Stimulated activated naive CD8-positive, alpha-beta T cell treated with anti-CD3 and anti-CD28 coated beads, Interleukin-15, amount 100 ng/mL, for 72 hours (primary cell): ENCODE measurements around the gene ABHD3.
"Not testable (repeated sequence)": the region's sequence is repeated elsewhere in the genome, so short reads cannot be mapped to it uniquely, and the experiment has no call there.

Experiments used
- ATAC-seq: fragments of 150-1000 bp; cut with Tn5 transposase; 2 replicates; pipeline ENCODE4 v1.10.0; 2021; ENCODE audit warnings: mild to moderate bottlenecking, moderate library complexity
- DNase-seq, 2 donors: peaks; one replicate each; pipeline ENCODE4 v3.0.0; 2021 to 2022
- H3K27ac Mint-ChIP-seq, 2 donors: one replicate each; pipeline ENCODE4 v1.8.0; 2022; ENCODE audit warnings: mild to moderate bottlenecking in 2 of 2, mixed read lengths in 2 of 2, moderate library complexity in 2 of 2
- H3K27me3 Mint-ChIP-seq: one replicate; pipeline ENCODE4 v1.8.0; 2022; ENCODE audit warnings: mixed read lengths
- H3K4me1 Mint-ChIP-seq: one replicate; pipeline ENCODE4 v1.8.0; 2022; ENCODE audit warnings: mild to moderate bottlenecking, mixed read lengths
- H3K4me3 Mint-ChIP-seq, 2 donors: one replicate each; pipeline ENCODE4 v1.8.0; 2022; ENCODE audit warnings: mild to moderate bottlenecking in 2 of 2, mixed read lengths in 2 of 2, moderate library complexity in 1 of 2
- H3K9me3 Mint-ChIP-seq, 2 donors: one replicate each; pipeline ENCODE4 v1.8.0; 2022; ENCODE audit warnings: mixed read lengths in 2 of 2

ABHD3 gene

DNA sequence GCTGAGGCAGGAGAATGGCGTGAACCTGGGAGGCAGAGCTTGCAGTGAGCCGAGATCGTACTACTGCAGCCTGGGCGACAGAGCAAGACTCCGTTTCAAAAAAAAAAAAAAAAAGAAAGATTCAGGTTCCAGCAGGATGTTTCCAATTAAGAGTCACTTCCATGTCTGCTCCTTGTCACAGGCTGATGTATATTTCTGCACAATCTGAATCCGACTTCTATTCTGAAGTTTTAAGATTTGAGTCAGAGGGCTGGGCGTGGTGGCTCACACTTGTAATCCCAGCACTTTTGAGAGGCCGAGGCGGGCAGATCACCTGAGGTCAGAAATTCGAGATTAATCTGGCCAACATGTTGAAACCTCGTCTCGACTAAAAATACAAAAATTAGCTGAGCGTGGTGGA is 67.8 kb downstream of the ABHD3 start:
- ATAC-seq (no peak), DNase-seq (no peak)
- no peaks in the 10 kb centered on the region for H3K27me3 Mint-ChIP-seq
- no peaks in the 10 kb centered on the region for H3K9me3 Mint-ChIP-seq
- no peak overlapping the region for H3K27ac Mint-ChIP-seq
- peaks cover 11% of the 10 kb centered on the region for H3K4me1 Mint-ChIP-seq
- H3K4me3 Mint-ChIP-seq = no peak overlapping the region

DNA sequence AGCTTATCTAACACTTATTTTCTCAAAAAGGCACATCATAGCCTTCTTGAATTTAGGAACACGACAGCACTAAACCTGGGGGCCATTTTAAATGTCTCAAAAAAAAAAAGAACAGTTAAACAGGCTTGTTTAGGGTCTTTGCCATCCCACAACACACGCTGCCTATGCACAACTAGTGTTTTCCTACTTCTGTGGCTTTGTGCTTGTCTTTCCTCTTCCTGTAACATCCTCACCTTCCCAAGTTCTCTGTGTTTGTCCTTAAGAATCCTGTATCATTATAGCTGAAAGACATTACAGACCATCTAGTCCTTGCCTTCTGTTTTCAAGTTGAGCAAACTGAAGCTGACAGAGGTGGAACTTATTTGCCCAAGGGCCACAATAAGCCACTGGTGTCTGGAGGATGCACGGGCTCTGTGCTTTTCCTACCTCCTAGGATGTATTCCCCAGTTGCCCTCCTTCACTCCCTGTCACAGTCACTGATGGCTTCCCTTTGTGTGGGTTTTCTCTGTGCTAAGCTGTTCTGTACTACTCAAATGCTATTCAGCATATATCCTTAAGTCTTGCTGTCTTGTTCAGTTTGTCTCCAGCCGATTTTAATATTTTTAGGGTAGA is 69.9 kb downstream of the ABHD3 start:
- ATAC-seq (no peak), DNase-seq (no peak)
- Mint-ChIP-seq H3K27me3 (no peaks in the 10 kb centered on the region), H3K9me3 (no peaks in the 10 kb centered on the region), H3K4me1 (peaks cover 11% of the 10 kb centered on the region), H3K4me3 (no peak overlapping the region), H3K27ac (no peak overlapping the region)

DNA sequence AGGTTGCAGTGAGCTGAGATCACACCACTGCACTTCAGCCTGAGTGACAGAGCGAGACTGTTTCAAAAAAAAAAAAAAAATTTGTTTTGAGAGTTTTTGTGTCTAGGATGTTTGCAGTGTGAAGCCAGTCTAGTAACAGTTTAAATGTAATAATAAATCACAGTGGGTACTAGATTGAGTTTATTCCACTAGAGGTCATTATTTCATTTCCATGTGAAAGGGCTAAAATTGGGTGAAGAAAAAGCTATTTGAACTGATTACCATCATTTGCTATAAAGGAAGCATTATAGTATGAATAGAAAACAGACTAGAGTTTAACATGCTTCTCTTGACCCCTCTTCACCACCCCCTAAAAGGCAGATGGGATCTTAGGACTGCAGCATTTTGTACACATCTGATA is 72.2 kb downstream of the ABHD3 start:
- no peak for ATAC-seq
- Mint-ChIP-seq H3K4me1 (peaks cover 15% of the 10 kb centered on the region), H3K9me3 (no peaks in the 10 kb centered on the region), H3K4me3 (no peak overlapping the region), H3K27ac (no peak overlapping the region), H3K27me3 (no peaks in the 10 kb centered on the region)
- DNase-seq = no peak

DNA sequence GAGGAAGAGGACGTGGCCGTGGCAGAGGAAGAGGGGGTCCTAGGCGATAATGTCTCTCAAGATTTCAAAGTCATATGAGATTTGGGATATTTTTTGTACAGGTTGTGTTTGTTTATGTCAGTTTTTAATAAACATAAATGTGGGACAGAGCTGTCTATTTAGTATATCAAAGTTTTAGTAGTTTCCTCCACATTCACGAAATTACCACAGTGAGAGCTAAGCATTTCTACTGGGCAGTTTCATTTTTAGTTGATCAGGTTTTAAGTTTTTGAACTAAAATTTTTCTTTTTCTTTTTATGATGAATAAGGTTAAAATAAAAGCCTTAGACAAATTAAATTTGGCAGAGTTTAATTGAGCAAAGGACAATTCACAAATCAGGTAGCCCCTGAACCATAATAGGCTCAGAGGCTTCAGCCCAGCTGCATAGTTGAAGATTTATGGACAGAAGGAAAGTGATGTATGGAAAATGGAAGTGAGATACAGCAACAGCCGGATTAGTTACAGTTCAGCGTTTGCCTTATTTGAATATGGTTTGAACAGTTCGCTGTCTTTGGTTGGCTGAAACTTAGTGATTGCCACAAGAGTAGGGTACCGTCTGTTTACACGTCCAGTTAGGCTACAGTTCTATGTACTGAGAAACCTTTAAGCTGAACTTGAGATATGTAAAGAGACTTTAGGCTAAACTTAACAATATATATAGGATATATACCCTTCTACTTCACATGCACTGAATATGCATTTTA is 75.3 kb downstream of the ABHD3 start:
- no peak overlapping the region for H3K4me3 Mint-ChIP-seq
- peak overlapping the region; percentile 42 to 72 for H3K27ac Mint-ChIP-seq
- peaks cover 20% of the 10 kb centered on the region for H3K4me1 Mint-ChIP-seq
- ATAC-seq (no peak), DNase-seq (no peak)
- no peaks in the 10 kb centered on the region for H3K9me3 Mint-ChIP-seq
- no peaks in the 10 kb centered on the region for H3K27me3 Mint-ChIP-seq

DNA sequence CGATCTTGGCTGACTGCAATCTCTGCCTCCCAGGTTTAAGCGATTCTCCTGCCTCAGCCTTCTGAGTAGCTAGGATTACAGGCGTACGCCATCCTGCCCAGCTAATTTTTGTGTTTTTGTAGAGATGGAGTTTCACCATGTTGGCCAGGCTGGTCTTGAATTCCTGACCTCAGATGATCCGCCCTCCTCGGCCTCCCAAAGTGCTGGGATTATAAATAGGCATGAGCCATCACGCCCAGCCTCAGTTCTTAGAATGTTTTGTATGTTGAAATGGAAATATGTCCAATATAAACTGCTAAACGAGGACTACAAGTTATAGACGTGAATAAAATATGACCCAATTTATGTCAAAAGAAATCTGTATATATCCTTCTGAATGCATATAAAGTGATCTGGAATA is 82.9 kb downstream of the ABHD3 start:
- not testable (repeated sequence) for H3K4me3 Mint-ChIP-seq, H3K9me3 Mint-ChIP-seq, ATAC-seq, H3K27me3 Mint-ChIP-seq, DNase-seq
- Mint-ChIP-seq H3K27ac (peak overlapping the region in 1 of 2 donors; percentile 90), H3K4me1 (peaks cover 21% of the 10 kb centered on the region)

DNA sequence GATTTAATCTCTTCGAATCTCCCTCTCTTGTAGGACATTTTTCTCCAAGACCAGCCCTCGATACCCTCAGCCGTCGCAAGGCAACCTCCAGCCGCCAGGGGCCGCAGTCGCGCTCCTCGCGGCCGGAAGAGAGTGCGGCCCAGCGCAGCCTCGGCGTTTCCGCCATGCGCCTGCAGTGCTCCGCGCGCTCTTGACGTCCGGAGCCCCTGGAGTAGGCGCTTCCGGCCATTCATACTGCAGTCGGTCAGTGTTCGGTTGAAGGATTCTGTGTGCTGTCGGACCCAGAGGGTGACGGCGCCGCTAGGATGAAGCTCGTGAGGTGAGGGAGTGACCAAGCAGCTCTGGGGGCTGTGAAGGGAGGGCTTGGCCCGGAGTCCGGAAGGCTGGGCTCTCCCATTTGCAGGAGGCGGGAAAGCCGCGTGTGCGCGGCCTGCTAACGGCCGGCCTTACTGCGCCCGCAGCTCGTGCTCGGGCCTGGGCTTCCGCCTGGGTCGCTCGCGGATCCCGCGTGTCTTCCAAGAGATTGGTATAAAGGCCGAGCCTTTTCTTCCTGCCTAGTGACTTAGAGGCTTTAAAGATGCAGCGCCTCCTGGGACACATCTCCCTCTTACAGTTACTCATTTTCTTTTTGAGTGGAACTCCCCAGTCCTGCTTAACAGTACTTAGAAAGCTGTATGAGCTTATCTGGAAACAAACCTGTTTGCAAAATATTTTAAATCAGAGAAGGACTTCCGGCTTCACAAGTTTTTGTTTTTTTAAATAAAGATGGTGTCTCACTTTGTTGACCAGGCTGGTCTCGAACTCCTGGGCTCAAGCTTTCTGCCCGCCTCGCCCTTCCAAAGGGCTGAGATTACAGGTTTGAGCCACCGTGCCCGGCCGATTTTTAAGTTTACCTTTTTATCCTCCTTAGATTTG is 92.2 kb downstream of the ABHD3 start, which contains the start of gene SNRPD1:
Gene SNRPD1 (plus strand): TSS at position 190 of the 915 bp plus-strand sequence. CDS start 116 bp downstream, at position 306.
- ATAC-seq (peak; percentile 99), DNase-seq (peak; percentile 92 to 93)
- Mint-ChIP-seq H3K27me3 (no peaks in the 10 kb centered on the region), H3K27ac (peak within 1 kb of the TSS; percentile 98 to 99), H3K4me3 (peak within 1 kb of the TSS; percentile 89 to 97), H3K9me3 (no peaks in the 10 kb centered on the region), H3K4me1 (peaks cover 38% of the 10 kb centered on the region)

DNA sequence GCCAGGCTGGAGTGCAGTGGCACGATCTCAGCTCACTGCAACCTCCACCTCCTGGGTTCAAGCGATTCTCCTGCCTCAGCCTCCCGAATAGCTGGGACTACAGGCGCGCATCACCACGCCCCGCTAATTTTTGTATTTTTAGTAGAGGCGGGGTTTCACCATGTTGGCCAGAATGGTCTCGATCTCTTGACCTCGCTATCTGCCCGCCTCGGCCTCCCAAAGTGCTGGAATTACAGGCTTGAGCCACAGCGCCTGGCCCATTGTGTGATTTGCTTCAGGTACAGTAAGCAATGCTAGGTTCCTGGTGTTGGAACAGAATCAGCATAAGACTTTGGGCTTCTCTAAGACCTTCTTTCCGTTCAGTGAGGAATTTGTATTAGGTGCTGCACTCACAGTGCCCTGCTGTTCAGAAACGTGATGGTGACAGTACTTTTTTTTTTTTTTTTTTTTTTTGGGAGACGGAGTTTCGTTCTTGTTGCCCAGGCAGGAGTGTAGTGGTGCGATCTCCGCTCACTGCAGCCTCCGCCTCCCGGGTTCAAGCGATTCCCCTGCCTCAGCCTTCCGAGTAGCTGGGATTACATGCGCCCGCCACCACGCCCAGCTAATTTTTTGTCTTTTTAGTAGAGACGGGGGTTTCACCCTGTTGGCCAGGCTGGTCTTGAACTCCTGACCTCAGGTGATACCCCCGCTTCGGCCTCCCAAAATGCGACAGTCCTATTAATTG is 93.0 kb downstream of the ABHD3 start:
- H3K4me1 Mint-ChIP-seq = peaks cover 30% of the 10 kb centered on the region
- ATAC-seq = peak; percentile 6
- not testable (repeated sequence) for DNase-seq, H3K9me3 Mint-ChIP-seq, H3K27me3 Mint-ChIP-seq
- H3K27ac Mint-ChIP-seq = peak overlapping the region; percentile 98 to 99
- H3K4me3 Mint-ChIP-seq = peak overlapping the region; percentile 89 to 97

DNA sequence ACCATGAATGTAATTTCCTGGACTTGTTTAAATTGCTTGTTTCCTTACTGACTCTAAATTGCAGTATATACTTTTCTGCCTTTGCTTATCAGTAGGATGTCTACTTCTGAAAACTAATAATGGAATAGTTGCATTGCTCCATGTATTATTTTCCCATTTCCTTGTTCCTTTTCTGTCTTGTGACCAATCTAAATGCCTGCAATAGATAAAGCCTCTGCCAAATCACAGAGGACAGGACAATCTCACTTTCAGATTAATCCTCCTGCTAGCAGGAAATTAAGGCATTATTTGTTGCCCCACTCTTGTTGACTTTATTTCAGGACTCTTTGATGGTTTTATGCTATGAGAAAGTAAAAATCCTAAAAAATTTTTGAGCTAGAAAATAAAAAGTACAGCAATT is 99.4 kb downstream of the ABHD3 start:
- H3K4me1 Mint-ChIP-seq = peaks cover 31% of the 10 kb centered on the region
- no peaks in the 10 kb centered on the region for H3K9me3 Mint-ChIP-seq
- DNase-seq (no peak), ATAC-seq (no peak)
- no peak overlapping the region for H3K27ac Mint-ChIP-seq
- H3K27me3 Mint-ChIP-seq = no peaks in the 10 kb centered on the region
- no peak overlapping the region for H3K4me3 Mint-ChIP-seq

DNA sequence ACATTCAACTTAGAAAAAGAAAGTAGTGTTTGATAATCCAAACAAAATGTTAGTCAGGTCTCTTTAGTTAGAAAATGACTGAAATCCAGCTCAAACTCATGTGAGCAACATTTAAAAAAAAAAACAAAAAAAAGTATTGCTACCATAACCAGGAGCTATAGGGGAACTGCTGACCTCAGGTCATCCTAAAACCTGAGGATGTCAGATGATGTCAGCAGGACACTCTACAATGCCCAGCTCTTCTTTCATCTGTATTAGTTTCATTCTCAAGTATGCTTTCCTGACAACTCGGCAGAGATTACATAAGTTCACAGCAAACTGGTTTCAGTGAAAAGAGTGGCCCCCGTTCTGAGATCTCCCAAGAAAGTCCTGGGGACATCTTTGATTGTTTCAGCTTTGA is 99.9 kb downstream of the ABHD3 start:
- Mint-ChIP-seq H3K27ac (no peak overlapping the region), H3K4me1 (peaks cover 31% of the 10 kb centered on the region), H3K9me3 (no peaks in the 10 kb centered on the region), H3K27me3 (no peaks in the 10 kb centered on the region), H3K4me3 (peak overlapping the region; percentile 19 to 37)
- ATAC-seq (no peak), DNase-seq (no peak)

DNA sequence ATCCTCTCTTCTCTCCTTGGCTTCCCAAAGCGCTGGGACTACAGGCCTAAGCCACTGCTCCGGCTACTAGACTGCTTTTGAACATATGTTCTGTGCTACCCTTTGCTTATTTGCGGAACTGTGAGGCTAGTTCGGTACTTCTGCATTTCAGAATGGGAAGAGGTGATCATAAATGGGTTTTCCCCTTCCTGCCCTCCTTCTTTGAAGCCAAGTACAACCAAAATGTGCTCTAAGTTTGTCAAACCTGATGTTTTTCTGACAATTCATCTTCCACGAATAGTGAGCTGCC is 102.3 kb downstream of the ABHD3 start:
- peaks cover 48% of the 10 kb centered on the region for H3K4me1 Mint-ChIP-seq
- peak overlapping the region in 1 of 2 donors; percentile 72 for H3K27ac Mint-ChIP-seq
- ATAC-seq = no peak

More for the DNA sequence above, 102.3 kb downstream of the ABHD3 start:
- no peak for DNase-seq
- Mint-ChIP-seq H3K27me3 (no peaks in the 10 kb centered on the region), H3K9me3 (no peaks in the 10 kb centered on the region), H3K4me3 (peak overlapping the region in 1 of 2 donors; percentile 22)
